Vagina (tissue), 2 donors: ENCODE data around the gene DPP3. TPM values are rescaled to one million over a fixed set of nuclear protein-coding genes. Genes with fewer than 3 reads are reported as not detected.
"Not testable (repeated sequence)": the region's sequence is repeated elsewhere in the genome, so short reads cannot be mapped to it uniquely, and the experiment has no call there.

Source experiments
- DNase-seq, 2 donors: peaks; one replicate each; pipeline ENCODE4 v3.0.0-alpha.2; 2017; ENCODE audit errors: extremely low spot score in 2 of 2
- H3K27ac ChIP-seq: fragments of 200-600 bp; sonication (generic); one replicate; pipeline ENCODE4 v1.5.1; 2019
- H3K27me3 ChIP-seq: fragments of 200-600 bp; sonication (generic); one replicate; pipeline ENCODE4 v1.5.1; 2019
- H3K36me3 ChIP-seq, 2 donors: fragments of 200-600 bp; sonication (generic); one replicate each; pipeline ENCODE4 v1.5.1; 2017 to 2019
- H3K4me1 ChIP-seq: fragments of 200-600 bp; sonication (generic); one replicate; pipeline ENCODE4 v1.5.1; 2019
- H3K4me3 ChIP-seq, 2 donors: fragments of 200-600 bp; sonication (generic); 1 replicate in 1 of 2; 2 replicates in 1 of 2; pipeline ENCODE4 v1.5.1; 2016 to 2019
- H3K9me3 ChIP-seq: fragments of 200-600 bp; sonication (generic); one replicate; pipeline ENCODE4 v1.5.1; 2019
- POLR2A ChIP-seq, 2 donors: fragments of 450-650 bp; IDR thresholded peaks; one replicate each; pipeline ENCODE4 v1.6.1; 2017; ENCODE audit warnings: antibody characterized with exemption in 2 of 2, mild to moderate bottlenecking in 2 of 2, moderate library complexity in 2 of 2
- POLR2AphosphoS5 ChIP-seq, 2 donors: sonication (generic); formaldehyde crosslinking; IDR thresholded peaks; one replicate each; pipeline ENCODE4 v1.9.0; 2017; ENCODE audit warnings: antibody characterized with exemption in 2 of 2, mild to moderate bottlenecking in 2 of 2, low read depth in 1 of 2; ENCODE audit not compliant: insufficient read depth in 1 of 2
- intact Hi-C: fragments of 100-400 bp; cut with DNase I; formaldehyde crosslinking; loops from one replicate; pipeline ENCODE4 v1.15.1; 2023
- total RNA-seq: library from RNA; depleted of rRNA; stranded (reverse); fragments of >200 nt; gene quantifications from one replicate; pipeline ENCODE4 v1.2.3, GENCODE V29; 2016
- TF ChIP-seq, protein P1 (sequence below), 3 experiments: fragments of 450-650 bp in 2 of 3; fragments of 200-600 bp in 1 of 3; sonication (generic) in 1 of 3; IDR thresholded peaks; one replicate each; pipeline ENCODE4 v1.5.1; 2017 to 2019; ENCODE audit warnings: antibody characterized with exemption in 3 of 3, mild to moderate bottlenecking in 2 of 3, moderate library complexity in 2 of 3

DPP3 gene
- total RNA-seq, 1 donor from 2014 or later, result 10.8 TPM

DNA sequence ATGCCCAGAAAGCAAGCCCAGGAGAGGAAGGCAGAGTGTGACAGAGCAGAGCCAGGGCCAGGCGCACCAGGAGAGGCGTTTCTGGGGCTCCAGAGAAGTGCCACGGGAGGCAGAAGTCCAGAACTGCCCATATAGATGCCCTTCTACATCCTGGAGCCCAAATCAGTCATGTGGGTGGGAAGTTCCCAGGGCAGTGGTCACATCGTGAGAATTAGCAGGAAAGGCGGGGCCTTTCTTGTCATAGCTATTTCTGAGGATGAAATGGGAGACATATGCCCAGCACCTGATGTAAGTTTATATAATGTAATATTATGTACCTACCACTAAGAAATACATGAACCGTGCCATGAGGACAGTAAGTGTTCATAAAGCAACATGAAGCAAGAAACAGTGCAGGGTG lies 52.5 kb downstream of the DPP3 start:
- TF ChIP-seq, protein P1, sequence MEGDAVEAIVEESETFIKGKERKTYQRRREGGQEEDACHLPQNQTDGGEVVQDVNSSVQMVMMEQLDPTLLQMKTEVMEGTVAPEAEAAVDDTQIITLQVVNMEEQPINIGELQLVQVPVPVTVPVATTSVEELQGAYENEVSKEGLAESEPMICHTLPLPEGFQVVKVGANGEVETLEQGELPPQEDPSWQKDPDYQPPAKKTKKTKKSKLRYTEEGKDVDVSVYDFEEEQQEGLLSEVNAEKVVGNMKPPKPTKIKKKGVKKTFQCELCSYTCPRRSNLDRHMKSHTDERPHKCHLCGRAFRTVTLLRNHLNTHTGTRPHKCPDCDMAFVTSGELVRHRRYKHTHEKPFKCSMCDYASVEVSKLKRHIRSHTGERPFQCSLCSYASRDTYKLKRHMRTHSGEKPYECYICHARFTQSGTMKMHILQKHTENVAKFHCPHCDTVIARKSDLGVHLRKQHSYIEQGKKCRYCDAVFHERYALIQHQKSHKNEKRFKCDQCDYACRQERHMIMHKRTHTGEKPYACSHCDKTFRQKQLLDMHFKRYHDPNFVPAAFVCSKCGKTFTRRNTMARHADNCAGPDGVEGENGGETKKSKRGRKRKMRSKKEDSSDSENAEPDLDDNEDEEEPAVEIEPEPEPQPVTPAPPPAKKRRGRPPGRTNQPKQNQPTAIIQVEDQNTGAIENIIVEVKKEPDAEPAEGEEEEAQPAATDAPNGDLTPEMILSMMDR (IDR thresholded peaks at IDR 0.05), result no peak
- TF ChIP-seq POLR2A (IDR thresholded peaks at IDR 0.05) (no peak), POLR2AphosphoS5 (IDR thresholded peaks at IDR 0.05; ENCODE audit: insufficient read depth in 1 of 2, low read depth in 1 of 2) (no peak)
- no peaks in the 10 kb centered on the region for H3K4me1 ChIP-seq
- no peak overlapping the region for H3K27ac ChIP-seq
- intact Hi-C loops, result loop anchor here (10.0 kb wide), 1 partner anchor 78 kb away; no protein-coding TSS in a partner anchor
- no peak overlapping the region for H3K4me3 ChIP-seq
- H3K36me3 ChIP-seq, result peaks cover 0 to 15% of the 10 kb centered on the region in 2 donors
- H3K27me3 ChIP-seq, result no peaks in the 10 kb centered on the region
- H3K9me3 ChIP-seq, result no peaks in the 10 kb centered on the region
- no peak for DNase-seq

DNA sequence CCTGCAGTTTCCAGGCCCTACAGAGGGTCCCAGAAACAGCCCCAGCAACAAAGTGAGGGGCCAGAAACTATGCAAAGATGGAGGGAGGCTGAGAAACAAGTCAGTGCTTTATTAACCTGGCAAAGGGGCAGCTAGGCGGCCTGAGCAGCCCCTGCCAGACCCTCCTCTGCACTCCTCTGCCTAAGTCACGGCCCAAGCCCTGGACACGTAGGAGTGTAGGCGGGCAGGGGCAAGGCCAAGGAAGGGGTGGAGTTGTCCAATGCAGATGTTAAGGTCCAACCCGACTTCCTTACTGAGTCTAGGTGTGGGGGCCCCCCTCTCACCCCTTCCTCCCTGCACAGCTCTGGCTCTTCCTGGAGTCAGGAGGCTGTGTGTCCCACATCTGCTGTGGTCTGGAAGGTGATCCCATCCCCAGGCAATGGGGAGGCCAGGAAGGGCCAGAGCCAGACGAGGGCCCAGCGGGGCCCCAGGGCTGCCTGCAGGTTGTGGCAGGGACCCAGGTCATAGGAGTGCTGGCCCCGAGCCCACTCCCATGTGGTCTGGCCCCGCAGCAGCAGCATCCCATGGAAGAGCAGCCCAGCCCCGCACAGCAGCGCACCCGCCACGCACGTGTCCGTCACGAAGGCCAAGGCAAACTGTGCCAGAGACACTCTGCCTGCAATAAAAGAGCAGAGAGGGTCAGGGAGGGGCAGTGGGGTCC lies 59.1 kb downstream of the DPP3 start:
- no peak overlapping the region for H3K27ac ChIP-seq
- H3K4me1 ChIP-seq, result peaks cover 21% of the 10 kb centered on the region
- H3K4me3 ChIP-seq, result no peak overlapping the region
- TF ChIP-seq POLR2AphosphoS5 (IDR thresholded peaks at IDR 0.05; ENCODE audit: insufficient read depth in 1 of 2, low read depth in 1 of 2) (no peak), POLR2A (IDR thresholded peaks at IDR 0.05) (no peak)
- TF ChIP-seq, protein P1 (IDR thresholded peaks at IDR 0.05), result no peak
- intact Hi-C loops, result loop anchor here (10.0 kb wide), 1 partner anchor 85 kb away; no protein-coding TSS in a partner anchor
- DNase-seq, result no peak
- H3K9me3 ChIP-seq, result no peaks in the 10 kb centered on the region
- no peaks in the 10 kb centered on the region for H3K27me3 ChIP-seq
- H3K36me3 ChIP-seq, result peaks cover 0 to 24% of the 10 kb centered on the region in 2 donors

DNA sequence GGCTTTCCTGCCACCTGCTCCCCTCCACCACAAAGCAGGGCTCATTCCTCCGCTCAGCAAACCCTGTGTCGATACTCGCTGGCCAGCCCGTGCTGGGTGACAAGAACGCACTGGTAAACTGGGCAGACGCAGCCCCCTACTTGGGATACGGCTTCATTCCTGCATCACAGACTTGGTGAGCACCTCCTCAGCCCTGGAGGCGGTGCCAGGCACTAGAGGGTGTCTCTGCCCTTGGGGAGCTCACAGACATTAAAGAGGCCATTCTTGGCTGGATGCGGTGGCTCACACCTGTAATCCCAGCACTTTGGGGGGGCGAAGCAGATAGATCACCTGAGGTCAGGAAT lies 59.6 kb downstream of the DPP3 start:
- Histone ChIP-seq H3K4me3 (no peak overlapping the region), H3K4me1 (peaks cover 26% of the 10 kb centered on the region), H3K9me3 (no peaks in the 10 kb centered on the region), H3K36me3 (peaks cover 0 to 24% of the 10 kb centered on the region in 2 donors), H3K27ac (no peak overlapping the region), H3K27me3 (no peaks in the 10 kb centered on the region)
- intact Hi-C loops, result loop anchor here (10.0 kb wide), 1 partner anchor 85 kb away; no protein-coding TSS in a partner anchor
- DNase-seq, result no peak
- TF ChIP-seq, protein P1 (IDR thresholded peaks at IDR 0.05), result no peak
- no peak for TF ChIP-seq POLR2AphosphoS5 (IDR thresholded peaks at IDR 0.05; ENCODE audit: insufficient read depth in 1 of 2, low read depth in 1 of 2)
- no peak for TF ChIP-seq POLR2A (IDR thresholded peaks at IDR 0.05)

DNA sequence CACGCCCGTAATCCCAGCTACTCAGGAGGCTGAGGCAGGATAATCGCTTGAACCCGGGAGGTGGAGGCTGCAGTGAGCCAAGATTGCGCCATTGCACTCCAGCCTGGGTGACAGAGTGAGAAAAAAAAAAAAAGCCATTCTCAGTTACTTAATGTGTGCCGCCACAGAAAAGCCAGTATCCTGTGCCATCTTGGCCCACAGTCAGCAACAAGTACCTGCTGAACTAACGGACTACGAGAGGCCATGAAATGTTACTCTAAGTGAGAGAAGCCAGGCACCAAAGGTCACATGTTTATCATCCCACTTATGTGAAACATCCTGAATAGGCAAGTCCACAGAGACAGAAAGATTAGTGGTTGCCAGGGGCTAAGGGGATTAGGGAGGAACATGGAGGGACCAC lies 60.4 kb downstream of the DPP3 start:
- H3K27me3 ChIP-seq, H3K4me3 ChIP-seq, H3K27ac ChIP-seq, H3K9me3 ChIP-seq, DNase-seq, intact Hi-C loops: not testable (repeated sequence)
- H3K4me1 ChIP-seq, result peaks cover 32% of the 10 kb centered on the region
- peaks cover 0 to 24% of the 10 kb centered on the region in 2 donors for H3K36me3 ChIP-seq

DNA sequence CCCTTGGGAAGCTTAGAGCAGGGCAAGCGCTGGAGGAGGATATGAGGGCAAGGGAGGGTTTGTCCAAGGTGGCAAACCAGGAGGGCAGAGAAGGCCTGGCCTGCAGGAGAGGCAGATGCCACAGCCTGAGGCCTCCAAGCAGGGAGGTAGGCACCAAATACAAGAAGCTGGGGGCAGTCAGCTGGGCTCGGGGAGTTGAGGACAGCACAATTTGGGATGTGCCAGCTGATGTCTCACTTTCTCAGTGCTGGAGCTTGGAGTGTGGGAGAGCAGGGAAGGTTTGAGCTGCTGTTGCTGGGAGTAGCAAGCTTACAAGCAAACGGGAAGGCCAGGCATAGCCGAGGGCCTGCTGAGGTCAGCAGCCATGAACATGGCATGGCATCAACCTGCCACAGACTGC lies 61.7 kb downstream of the DPP3 start:
- peaks cover 0 to 24% of the 10 kb centered on the region in 2 donors for H3K36me3 ChIP-seq
- TF ChIP-seq POLR2AphosphoS5 (IDR thresholded peaks at IDR 0.05; ENCODE audit: insufficient read depth in 1 of 2, low read depth in 1 of 2) (no peak), POLR2A (IDR thresholded peaks at IDR 0.05) (no peak)
- TF ChIP-seq, protein P1 (IDR thresholded peaks at IDR 0.05), result no peak
- no peaks in the 10 kb centered on the region for H3K27me3 ChIP-seq
- no peak overlapping the region for H3K4me3 ChIP-seq
- peaks cover 39% of the 10 kb centered on the region for H3K4me1 ChIP-seq
- H3K9me3 ChIP-seq, result no peaks in the 10 kb centered on the region
- intact Hi-C loops, result no loop called here
- no peak overlapping the region for H3K27ac ChIP-seq
- DNase-seq, result no peak
